Esophagus muscularis mucosa (tissue), 4 donors: Measurements from ENCODE around the gene TMEM260. TPM values are rescaled to one million over a fixed set of nuclear protein-coding genes. Genes with fewer than 3 reads are reported as not detected.
"Not testable (repeated sequence)": the region's sequence is repeated elsewhere in the genome, so short reads cannot be mapped to it uniquely, and the experiment has no call there.

Experiments
- DNase-seq: peaks from one replicate; pipeline ENCODE4 v3.0.0-alpha.2; 2017; ENCODE audit errors: extremely low spot score
- H3K27ac ChIP-seq, 4 donors: fragments of 200-600 bp; sonication (generic); replicated peaks in 1 of 4; 1 replicate in 3 of 4; 2 replicates in 1 of 4; pipeline ENCODE4 v1.5.1; 2016 to 2019; ENCODE audit warnings: mild to moderate bottlenecking in 1 of 4
- H3K27me3 ChIP-seq, 4 donors: fragments of 200-600 bp; sonication (generic); one replicate each; pipeline versions ENCODE4 v1.5.1 to v1.6.0; 2016 to 2019
- H3K36me3 ChIP-seq, 4 donors: fragments of 200-600 bp; sonication (generic); one replicate each; pipeline ENCODE4 v1.5.1; 2016 to 2019
- H3K4me1 ChIP-seq, 4 donors: fragments of 200-600 bp; sonication (generic); one replicate each; pipeline ENCODE4 v1.5.1; 2016 to 2019
- H3K4me3 ChIP-seq, 4 donors: fragments of 200-600 bp; sonication (generic); 1 replicate in 2 of 4; 2 replicates in 2 of 4; pipeline ENCODE4 v1.5.1; 2016 to 2019; ENCODE audit warnings: mild to moderate bottlenecking in 4 of 4, moderate library complexity in 1 of 4
- H3K9me3 ChIP-seq, 4 donors: fragments of 200-600 bp; sonication (generic); 1 replicate in 3 of 4; 2 replicates in 1 of 4; pipeline ENCODE4 v1.5.1; 2016 to 2019
- CTCF ChIP-seq, 3 experiments: fragments of 200-600 bp in 2 of 3; fragments of 450-650 bp in 1 of 3; sonication (generic) in 2 of 3; IDR thresholded peaks; one replicate each; pipeline ENCODE4 v1.5.1; 2017 to 2019; ENCODE audit warnings: antibody characterized with exemption in 3 of 3, mild to moderate bottlenecking in 2 of 3, moderate library complexity in 1 of 3
- EP300 ChIP-seq: sonication (generic); formaldehyde crosslinking; IDR thresholded peaks from one replicate; pipeline ENCODE4 v1.6.1; 2017; ENCODE audit warnings: antibody characterized with exemption
- POLR2A ChIP-seq: fragments of 450-650 bp; IDR thresholded peaks from one replicate; pipeline ENCODE4 v1.6.1; 2017; ENCODE audit warnings: antibody characterized with exemption, moderate library complexity, mild to moderate bottlenecking, low read depth
- POLR2AphosphoS5 ChIP-seq, 2 donors: sonication (generic); formaldehyde crosslinking; IDR thresholded peaks; one replicate each; pipeline ENCODE4 v1.6.1; 2017; ENCODE audit warnings: antibody characterized with exemption in 2 of 2
- WGBS: methylation state at CpG from one replicate; pipeline ENCODE4 v1.1.5; 2018; 5-methylcytosine and 5-hydroxymethylcytosine counted together
- intact Hi-C: fragments of 100-400 bp; cut with DNase I; formaldehyde crosslinking; loops from one replicate; pipeline ENCODE4 v1.15.1; 2023
- total RNA-seq, 4 donors: library from RNA; depleted of rRNA; stranded (reverse); fragments of >200 nt; gene quantifications; one replicate each; pipeline versions ENCODE4 v1.1.0 to v1.2.1, GENCODE V29; 2016

TMEM260 gene
- total RNA-seq, 4 donors from 2014 or later, result 5.8 to 15.5 (median 11.7) TPM

GRCh38 chr14:56664811-56665421 is 85.3 kb downstream of the TMEM260 start:
- TF ChIP-seq POLR2A (no peak), CTCF (IDR thresholded peaks at IDR 0.05) (no peak), POLR2AphosphoS5 (IDR thresholded peaks at IDR 0.05) (no peak), EP300 (no peak)
- no peaks in the 10 kb centered on the region for H3K36me3 ChIP-seq
- no peaks in the 10 kb centered on the region for H3K9me3 ChIP-seq
- H3K4me3 ChIP-seq, result no peak overlapping the region
- intact Hi-C loops, result no loop called here
- H3K27ac ChIP-seq, result no peak overlapping the region
- H3K27me3 ChIP-seq, result no peaks in the 10 kb centered on the region
- H3K4me1 ChIP-seq, result no peaks in the 10 kb centered on the region
- 89% methylated on average over 11 of the region's 12 CpGs for WGBS
- DNase-seq, result no peak

GRCh38 chr14:56666294-56666693 is 86.7 kb downstream of the TMEM260 start:
- peak; percentile 26 for DNase-seq
- H3K9me3 ChIP-seq, result no peaks in the 10 kb centered on the region
- TF ChIP-seq POLR2A, result no peak
- TF ChIP-seq POLR2AphosphoS5 (IDR thresholded peaks at IDR 0.05), result no peak
- no peak for TF ChIP-seq CTCF (IDR thresholded peaks at IDR 0.05)
- TF ChIP-seq EP300, result no peak
- WGBS, result 94% methylated on average over 7 of the region's 7 CpGs
- no peak overlapping the region for H3K4me3 ChIP-seq
- no peak overlapping the region for H3K27ac ChIP-seq
- intact Hi-C loops, result no loop called here
- H3K27me3 ChIP-seq, result no peaks in the 10 kb centered on the region
- no peaks in the 10 kb centered on the region for H3K36me3 ChIP-seq
- H3K4me1 ChIP-seq, result no peaks in the 10 kb centered on the region

GRCh38 chr14:56666716-56667115 is 87.1 kb downstream of the TMEM260 start:
- intact Hi-C loops, result no loop called here
- Histone ChIP-seq H3K4me1 (no peaks in the 10 kb centered on the region), H3K4me3 (no peak overlapping the region), H3K27ac (no peak overlapping the region), H3K36me3 (no peaks in the 10 kb centered on the region), H3K9me3 (no peaks in the 10 kb centered on the region), H3K27me3 (no peaks in the 10 kb centered on the region)
- WGBS, result 70% methylated on average over 3 of the region's 3 CpGs
- TF ChIP-seq POLR2A, result no peak
- TF ChIP-seq CTCF (IDR thresholded peaks at IDR 0.05), result no peak
- TF ChIP-seq POLR2AphosphoS5 (IDR thresholded peaks at IDR 0.05), result no peak
- no peak for TF ChIP-seq EP300
- peak; percentile 1 for DNase-seq

GRCh38 chr14:56667290-56667689 is 87.7 kb downstream of the TMEM260 start:
- H3K36me3 ChIP-seq, H3K4me1 ChIP-seq, H3K27me3 ChIP-seq, H3K4me3 ChIP-seq, H3K9me3 ChIP-seq, intact Hi-C loops, H3K27ac ChIP-seq, DNase-seq: not testable (repeated sequence)
- 80% methylated on average over 7 of the region's 11 CpGs for WGBS

GRCh38 chr14:56676042-56676441 is 96.4 kb downstream of the TMEM260 start:
- Histone ChIP-seq H3K9me3 (peaks cover 0 to 11% (median 5%) of the 10 kb centered on the region in 4 donors), H3K4me1 (no peaks in the 10 kb centered on the region), H3K27me3 (no peaks in the 10 kb centered on the region), H3K27ac (no peak overlapping the region), H3K4me3 (no peak overlapping the region), H3K36me3 (no peaks in the 10 kb centered on the region)
- intact Hi-C loops, result no loop called here
- WGBS, result 78% methylated on average over 5 of the region's 5 CpGs
- TF ChIP-seq POLR2AphosphoS5 (IDR thresholded peaks at IDR 0.05), result no peak
- DNase-seq, result no peak

- Histone ChIP-seq H3K9me3 (peaks cover 0 to 17% (median 5%) of the 10 kb centered on the region in 4 donors), H3K4me3 (no peak overlapping the region), H3K27ac (no peak overlapping the region), H3K36me3 (no peaks in the 10 kb centered on the region), H3K4me1 (no peaks in the 10 kb centered on the region), H3K27me3 (no peaks in the 10 kb centered on the region)
- intact Hi-C loops, result no loop called here
- TF ChIP-seq POLR2A, result no peak
- no peak for TF ChIP-seq EP300
- no peak for TF ChIP-seq CTCF (IDR thresholded peaks at IDR 0.05)
- TF ChIP-seq POLR2AphosphoS5 (IDR thresholded peaks at IDR 0.05), result no peak
- no peak for DNase-seq
- 85% methylated on average over 3 of the region's 3 CpGs for WGBS
Measured at GRCh38 chr14:56678838-56679237, 99.2 kb downstream of the TMEM260 start.
